GM18951 (cell line): ENCODE data around the gene CYP2B6.
"Not testable (repeated sequence)": the region's sequence is repeated elsewhere in the genome, so short reads cannot be mapped to it uniquely, and the experiment has no call there.

ENCODE experiments used
- POLR2A ChIP-seq: IDR thresholded peaks from 4 replicates; pipeline ENCODE4 v1.6.1; 2011; ENCODE audit warnings: mild to moderate bottlenecking; ENCODE audit not compliant: insufficient read length, insufficient read depth; ENCODE audit errors: extremely low read depth
- in situ Hi-C: fragments of 300-500 bp; cut with MboI; formaldehyde crosslinking; loops from one replicate; pipeline ENCODE4 v1.12.0; 2022; ENCODE audit warnings: low sequenced_read_pairs, mixed read lengths, inconsistent platforms; ENCODE audit not compliant: unreplicated experiment

CYP2B6 gene

DNA sequence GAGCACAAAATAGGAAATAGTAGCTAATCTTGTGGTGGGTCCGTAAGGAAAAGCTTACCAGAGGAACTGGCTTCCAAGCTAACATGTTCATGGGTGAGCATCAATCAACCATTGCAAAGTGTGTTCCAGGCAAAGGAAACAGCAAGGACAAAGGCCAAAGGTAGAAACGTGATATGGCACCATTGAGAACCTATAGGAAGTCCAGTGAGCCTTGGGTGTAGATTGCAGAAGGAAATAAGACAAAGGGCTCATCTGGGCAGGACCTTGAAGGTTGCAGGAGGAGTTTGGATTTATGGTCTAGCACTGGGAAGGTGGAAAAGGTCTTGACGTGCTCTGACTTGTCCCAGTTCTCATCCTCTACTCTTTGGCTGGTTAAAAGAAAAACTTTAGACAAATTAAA, 22.3 kb downstream of the CYP2B6 start:
- TF ChIP-seq POLR2A = no peak
- in situ Hi-C loops = no loop called here

- no peak for TF ChIP-seq POLR2A
These were observed 23.6 kb downstream of the CYP2B6 start for GRCh38 chr19:41014643-41015042.

DNA sequence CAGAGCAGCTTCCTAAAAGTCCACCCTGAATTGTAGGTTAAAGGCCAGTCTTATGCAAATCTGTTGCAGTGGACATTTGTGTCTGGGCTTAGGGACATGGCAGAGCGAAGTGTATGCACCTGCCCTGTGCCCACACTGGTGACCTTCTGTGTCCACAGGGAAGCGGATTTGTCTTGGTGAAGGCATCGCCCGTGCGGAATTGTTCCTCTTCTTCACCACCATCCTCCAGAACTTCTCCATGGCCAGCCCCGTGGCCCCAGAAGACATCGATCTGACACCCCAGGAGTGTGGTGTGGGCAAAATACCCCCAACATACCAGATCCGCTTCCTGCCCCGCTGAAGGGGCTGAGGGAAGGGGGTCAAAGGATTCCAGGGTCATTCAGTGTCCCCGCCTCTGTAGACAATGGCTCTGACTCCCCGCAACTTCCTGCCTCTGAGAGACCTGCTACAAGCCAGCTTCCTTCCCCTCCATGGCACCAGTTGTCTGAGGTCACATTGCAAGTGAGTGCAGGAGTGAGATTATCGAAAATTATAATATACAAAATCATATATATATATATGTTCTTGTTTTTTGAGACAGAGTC, 25.5 kb downstream of the CYP2B6 start:
- in situ Hi-C loops = no loop called here
- TF ChIP-seq POLR2A = no peak

More at GRCh38 chr19:41014643-41015042, 23.6 kb downstream of the CYP2B6 start:
- in situ Hi-C loops = no loop called here

DNA sequence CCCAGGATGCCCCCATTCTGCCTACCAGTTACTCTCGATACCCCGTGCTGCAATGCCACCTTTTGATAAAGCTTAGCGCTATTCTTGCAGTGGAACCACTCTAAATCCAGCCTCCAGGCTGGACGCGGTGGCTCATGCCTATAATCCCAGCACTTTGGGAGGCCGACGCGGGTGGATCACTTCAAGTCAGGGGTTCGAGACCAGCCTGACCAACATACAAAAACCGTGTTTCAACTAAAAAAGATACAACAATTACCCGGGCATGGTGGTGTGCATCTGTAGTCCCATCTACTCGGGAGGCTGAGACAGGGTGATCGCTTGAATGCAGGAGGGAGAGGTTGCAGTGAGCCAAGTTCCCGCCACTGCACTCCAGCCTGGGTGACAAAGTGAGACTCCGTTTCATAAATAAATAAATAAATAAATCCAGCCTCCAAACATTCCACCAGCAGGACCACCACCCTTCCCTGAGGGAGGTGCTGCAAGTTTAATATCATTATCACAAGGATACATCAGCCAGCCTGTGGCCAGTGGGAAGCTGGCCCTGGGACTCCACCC, 27.7 kb downstream of the CYP2B6 start:
- in situ Hi-C loops = no loop called here
- no peak for TF ChIP-seq POLR2A

DNA sequence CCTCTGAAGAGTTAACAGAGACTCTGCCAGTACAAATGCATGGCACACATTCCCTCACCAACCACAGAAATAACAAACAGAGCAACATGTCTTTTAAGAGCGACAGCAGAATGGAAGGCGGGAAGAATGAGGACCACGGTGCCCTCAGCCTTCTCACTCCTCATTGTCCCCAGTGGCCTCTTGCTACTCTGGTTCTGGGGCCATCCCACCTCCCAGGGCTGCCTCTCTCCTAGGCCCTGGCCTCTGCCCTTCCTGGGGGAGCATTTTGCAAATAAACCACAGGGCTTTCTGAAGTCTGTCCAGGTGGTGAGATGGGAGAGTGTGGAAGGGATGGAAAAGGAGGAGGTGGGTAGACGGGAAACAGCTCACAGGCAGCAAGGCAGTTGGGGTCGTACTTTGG, 28.3 kb downstream of the CYP2B6 start:
- in situ Hi-C loops = no loop called here
- TF ChIP-seq POLR2A = no peak

DNA sequence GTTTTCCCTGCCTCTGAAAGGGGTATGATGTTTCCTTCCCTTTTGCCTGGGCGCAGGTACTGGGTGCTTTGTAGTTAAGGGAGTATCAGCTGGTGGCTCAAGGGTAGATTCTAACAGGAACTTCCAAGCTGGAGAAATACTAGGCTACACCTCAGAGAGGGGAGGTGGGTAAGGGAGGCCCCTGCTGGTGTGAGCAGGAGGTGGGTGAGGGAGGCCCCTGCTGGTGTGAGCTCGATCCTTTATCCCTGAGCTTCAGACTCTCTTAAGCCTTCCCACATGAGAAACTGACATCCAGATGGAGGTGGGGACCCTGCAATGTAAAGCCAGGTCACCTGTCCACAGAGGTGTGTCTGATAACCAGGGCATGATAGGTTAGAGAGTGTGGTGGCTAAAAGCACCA, 32.1 kb downstream of the CYP2B6 start:
- in situ Hi-C loops = no loop called here
- TF ChIP-seq POLR2A = no peak

DNA sequence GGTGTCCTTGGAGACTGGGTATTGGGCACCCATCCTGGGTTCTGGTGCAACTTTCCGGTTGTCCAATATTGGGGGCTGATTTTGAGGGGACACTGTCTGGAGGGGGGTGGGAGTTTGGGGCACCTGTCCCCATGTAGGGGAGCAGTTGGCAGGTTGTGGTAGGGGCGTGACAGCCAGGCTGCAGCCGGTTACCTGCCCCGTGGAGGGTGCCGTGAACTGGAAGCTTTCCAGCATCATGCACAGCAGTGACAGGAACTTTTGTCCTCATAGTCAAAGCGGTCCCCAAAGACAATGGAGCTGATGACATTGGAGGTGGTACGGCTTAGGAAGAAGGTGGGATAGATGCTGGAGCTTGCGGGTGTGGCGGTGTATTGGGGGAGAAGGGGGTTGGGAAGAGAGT, 34.3 kb downstream of the CYP2B6 start:
- no peak for TF ChIP-seq POLR2A
- in situ Hi-C loops = no loop called here

- no peak for TF ChIP-seq POLR2A
- in situ Hi-C loops = no loop called here
These were observed 34.8 kb downstream of the CYP2B6 start for GRCh38 chr19:41025871-41026270.

DNA sequence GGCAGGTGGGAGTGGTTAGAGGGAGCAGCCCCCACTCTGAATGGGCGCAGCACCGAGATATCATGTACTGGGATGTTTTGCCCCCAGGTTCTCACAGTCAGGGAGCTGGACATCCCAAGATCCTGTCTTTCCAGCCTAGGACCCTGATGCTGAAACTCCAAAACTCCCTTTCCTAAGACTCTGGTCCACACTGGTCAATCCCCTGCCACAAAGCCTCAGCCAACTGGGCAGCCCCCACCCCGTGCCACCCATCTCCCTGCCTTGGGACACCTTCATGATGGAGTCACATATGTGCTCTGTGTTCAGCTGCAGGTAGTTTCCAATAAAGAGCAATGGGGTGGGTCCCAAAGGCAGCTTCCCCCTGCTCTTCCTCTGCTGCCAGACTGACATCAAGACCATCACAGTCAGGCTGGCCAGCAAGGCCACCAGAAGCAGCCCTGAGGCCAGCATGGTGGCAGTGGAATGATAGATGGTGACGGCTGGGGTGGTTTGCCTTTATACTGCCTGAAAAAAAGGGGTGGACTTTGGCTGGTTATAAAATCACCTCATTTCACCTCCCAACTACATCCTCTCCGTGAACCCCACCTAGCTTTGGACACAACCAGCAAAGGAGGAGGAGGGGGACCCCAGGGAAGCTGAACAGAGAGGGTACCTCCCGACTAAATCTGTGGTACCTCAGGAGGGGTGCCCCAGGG, 36.3 kb downstream of the CYP2B6 start:
- no peak for TF ChIP-seq POLR2A
- in situ Hi-C loops = no loop called here

GRCh38 chr19:41029524-41030432, 38.7 kb downstream of the CYP2B6 start:
- in situ Hi-C loops = no loop called here
- no peak for TF ChIP-seq POLR2A

- in situ Hi-C loops = no loop called here
- TF ChIP-seq POLR2A = no peak
These were observed 39.6 kb downstream of the CYP2B6 start for GRCh38 chr19:41030651-41031050.

- in situ Hi-C loops = no loop called here
- no peak for TF ChIP-seq POLR2A
These were observed 40.8 kb downstream of the CYP2B6 start for GRCh38 chr19:41031916-41032315.

- in situ Hi-C loops = not testable (repeated sequence)
These were observed 42.2 kb downstream of the CYP2B6 start for GRCh38 chr19:41033324-41033723.
